HG02642 (cell line): ENCODE measurements around the gene WNK1.
"Not testable (repeated sequence)": the region's sequence is repeated elsewhere in the genome, so short reads cannot be mapped to it uniquely, and the experiment has no call there.

Source experiments
- ATAC-seq: cut with Tn5 transposase; IDR thresholded peaks from one replicate; pipeline ENCODE4 v1.9.1; 2021; ENCODE audit warnings: mild to moderate bottlenecking; ENCODE audit not compliant: unreplicated experiment, poor library complexity

Gene WNK1

GRCh38 chr12:849733-850437, 97.5 kb downstream of the WNK1 start:
- not testable (repeated sequence) for ATAC-seq

- no peak for ATAC-seq
These were observed 99.0 kb downstream of the WNK1 start for GRCh38 chr12:851343-851742.

- no peak for ATAC-seq
These were observed 99.5 kb downstream of the WNK1 start for GRCh38 chr12:851913-852312.

- no peak for ATAC-seq
These were observed 100.5 kb downstream of the WNK1 start for GRCh38 chr12:852864-853263.

- no peak for ATAC-seq
These were observed 105.2 kb downstream of the WNK1 start for GRCh38 chr12:857611-858010.

GRCh38 chr12:862303-862911, 110.0 kb downstream of the WNK1 start:
- no peak for ATAC-seq

- no peak for ATAC-seq
These were observed 110.9 kb downstream of the WNK1 start for GRCh38 chr12:863285-863684.

- ATAC-seq = no peak
These were observed 113.2 kb downstream of the WNK1 start for GRCh38 chr12:865614-866013.

- no peak for ATAC-seq
These were observed 115.5 kb downstream of the WNK1 start for GRCh38 chr12:867905-868304.

- ATAC-seq = no peak
These were observed 116.3 kb downstream of the WNK1 start for GRCh38 chr12:868722-869121.

- no peak for ATAC-seq
These were observed 118.0 kb downstream of the WNK1 start for GRCh38 chr12:870378-870777.

- ATAC-seq = no peak
These were observed 121.6 kb downstream of the WNK1 start for GRCh38 chr12:873954-874353.

GRCh38 chr12:879641-880040, 127.3 kb downstream of the WNK1 start:
- no peak for ATAC-seq

- ATAC-seq = no peak
These were observed 128.3 kb downstream of the WNK1 start for GRCh38 chr12:880656-881055.

GRCh38 chr12:884746-885414, 132.5 kb downstream of the WNK1 start:
- no peak for ATAC-seq

GRCh38 chr12:885701-886100, 133.3 kb downstream of the WNK1 start:
- ATAC-seq = no peak

GRCh38 chr12:886206-886605, 133.8 kb downstream of the WNK1 start:
- no peak for ATAC-seq

- no peak for ATAC-seq
These were observed 141.8 kb downstream of the WNK1 start for GRCh38 chr12:894226-894625.

- no peak for ATAC-seq
These were observed 143.7 kb downstream of the WNK1 start for GRCh38 chr12:896031-896430.

GRCh38 chr12:897386-897785, 145.0 kb downstream of the WNK1 start:
- ATAC-seq = no peak

- ATAC-seq = no peak
These were observed 150.2 kb downstream of the WNK1 start for GRCh38 chr12:902581-902980.

GRCh38 chr12:903055-903454, 150.7 kb downstream of the WNK1 start:
- no peak for ATAC-seq
